ENCODE data around the gene ATP11B. TPM values are rescaled to one million over a fixed set of nuclear protein-coding genes. Genes with fewer than 3 reads are reported as not detected.

ATP11B gene
- total and polyA plus RNA-seq, 10 of the 15 experiments (the other 5 are each of a cell fraction or from before 2014, with no cell fraction given) = 10.3 to 66.9 (median 36.7) TPM

- TF ChIP-seq CUX1 (IDR thresholded peaks at IDR 0.05; ENCODE audit: insufficient replicate concordance, low read depth, low read length) = no peak
- no peak for TF ChIP-seq IRF5 (IDR thresholded peaks at IDR 0.05; ENCODE audit: borderline replicate concordance)
- TF ChIP-seq TBL1XR1 (IDR thresholded peaks at IDR 0.05; ENCODE audit: low read depth, low read length) = no peak
- no peak for TF ChIP-seq CBX5 (IDR thresholded peaks at IDR 0.05; ENCODE audit: low read depth)
- no peak for TF ChIP-seq RELB (IDR thresholded peaks at IDR 0.05; ENCODE audit: low read depth)
- no peak for TF ChIP-seq NR2F1 (conservative IDR thresholded peaks at IDR 0.05)
- no peak for TF ChIP-seq ATF3 (IDR thresholded peaks at IDR 0.05; ENCODE audit: borderline replicate concordance, extremely low read depth, low read depth, low read length)
- no peak for TF ChIP-seq ATF7 (IDR thresholded peaks at IDR 0.05; ENCODE audit: low read depth)
- no peak for TF ChIP-seq SIN3A (IDR thresholded peaks at IDR 0.05; ENCODE audit: low read depth, low read length)
Measured at GRCh38 chr3:182862159-182862860, 69.0 kb downstream of the ATP11B start (continued).
